ENCODE results near the gene TNFRSF9.
"Not testable (repeated sequence)": the region's sequence is repeated elsewhere in the genome, so short reads cannot be mapped to it uniquely, and the experiment has no call there.

TNFRSF9 gene

DNA sequence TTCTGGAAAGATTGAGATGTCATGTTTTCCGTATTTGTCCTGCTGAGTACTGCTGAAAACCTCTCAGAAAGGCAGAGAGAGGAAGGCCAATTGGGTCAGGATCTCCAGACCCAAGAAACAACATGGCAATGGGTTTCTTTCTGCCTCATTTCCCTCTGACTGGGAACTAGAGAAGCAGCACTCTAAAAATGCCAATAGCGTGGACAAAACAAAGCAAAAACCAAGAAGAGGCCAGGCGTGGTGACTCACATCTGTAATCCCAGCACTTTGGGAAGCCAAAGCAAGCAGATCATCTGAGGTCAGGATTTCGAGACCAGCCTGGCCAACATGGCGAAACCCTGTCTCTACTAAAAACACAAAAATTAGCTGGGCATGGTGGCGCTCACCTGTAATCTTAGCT, 18.3 kb downstream of the TNFRSF9 start:
- Histone ChIP-seq H3K36me3 (ENCODE audit: control insufficient read depth, insufficient read depth, low read length) (no peaks in the 10 kb centered on the region), H3K27me3 (ENCODE audit: control insufficient read depth, insufficient read depth, low read length, poor library complexity, severe bottlenecking) (no peaks in the 10 kb centered on the region), H3K27ac (ENCODE audit: insufficient read depth, low read depth, low read length, poor library complexity, severe bottlenecking) (no peak overlapping the region), H3K4me1 (ENCODE audit: control insufficient read depth, insufficient read depth, low read length) (no peaks in the 10 kb centered on the region), H3K9me3 (ENCODE audit: control insufficient read depth, low read length) (no peaks in the 10 kb centered on the region), H3K4me3 (ENCODE audit: insufficient read depth, low read depth, low read length) (no peak overlapping the region)
- WGBS, 2 experiments: 92 to 94% methylated on average over 6 of the region's 6 CpGs

DNA sequence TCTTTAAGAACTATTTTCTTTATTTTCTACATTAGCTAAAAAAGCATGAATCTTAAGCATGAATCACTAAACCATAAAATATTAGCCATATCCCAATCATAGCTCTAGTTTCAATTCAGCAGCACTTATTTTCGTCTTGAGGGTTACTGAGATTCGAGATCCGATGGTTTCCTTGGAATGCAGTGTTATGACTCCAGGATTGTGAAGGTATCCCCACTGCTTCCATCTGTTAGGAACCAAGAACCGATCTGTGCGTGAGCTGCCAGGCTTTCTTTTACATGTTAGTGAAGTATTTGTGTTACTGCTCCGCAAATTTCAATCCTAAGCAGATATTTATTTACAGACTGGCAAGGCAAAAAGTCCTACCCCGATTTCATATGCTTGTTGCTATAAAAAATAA, 18.8 kb downstream of the TNFRSF9 start:
- 92 to 93% methylated on average over 7 of the region's 7 CpGs for WGBS, 2 experiments
- no peaks in the 10 kb centered on the region for H3K4me1 ChIP-seq (ENCODE audit: control insufficient read depth, insufficient read depth, low read length)
- no peaks in the 10 kb centered on the region for H3K9me3 ChIP-seq (ENCODE audit: control insufficient read depth, low read length)
- no peaks in the 10 kb centered on the region for H3K36me3 ChIP-seq (ENCODE audit: control insufficient read depth, insufficient read depth, low read length)
- H3K27me3 ChIP-seq (ENCODE audit: control insufficient read depth, insufficient read depth, low read length, poor library complexity, severe bottlenecking): no peaks in the 10 kb centered on the region
- H3K4me3 ChIP-seq (ENCODE audit: insufficient read depth, low read depth, low read length): no peak overlapping the region
- no peak overlapping the region for H3K27ac ChIP-seq (ENCODE audit: insufficient read depth, low read depth, low read length, poor library complexity, severe bottlenecking)

DNA sequence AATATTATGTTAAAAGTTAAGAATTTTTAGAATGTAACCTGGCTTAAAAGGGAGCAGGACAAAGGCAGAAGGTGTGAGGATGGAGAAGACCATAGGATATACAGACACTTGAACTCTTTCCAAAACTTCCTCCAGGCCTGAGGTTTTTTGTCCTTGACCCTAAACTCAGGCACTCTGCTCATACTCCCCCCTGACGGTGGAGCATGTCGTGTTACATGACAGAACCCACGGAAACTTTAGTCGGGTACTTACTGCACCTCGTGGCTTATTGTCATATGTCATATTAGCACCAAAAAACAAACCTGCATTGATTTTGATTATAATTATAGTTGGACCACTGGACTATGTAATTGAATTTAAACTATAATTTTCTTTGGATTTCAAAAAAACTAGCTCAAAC, 20.8 kb downstream of the TNFRSF9 start:
- Histone ChIP-seq H3K4me3 (ENCODE audit: insufficient read depth, low read depth, low read length) (no peak overlapping the region), H3K9me3 (ENCODE audit: control insufficient read depth, low read length) (no peaks in the 10 kb centered on the region), H3K36me3 (ENCODE audit: control insufficient read depth, insufficient read depth, low read length) (no peaks in the 10 kb centered on the region), H3K27me3 (ENCODE audit: control insufficient read depth, insufficient read depth, low read length, poor library complexity, severe bottlenecking) (no peaks in the 10 kb centered on the region), H3K27ac (ENCODE audit: insufficient read depth, low read depth, low read length, poor library complexity, severe bottlenecking) (no peak overlapping the region), H3K4me1 (ENCODE audit: control insufficient read depth, insufficient read depth, low read length) (no peaks in the 10 kb centered on the region)
- 95 to 97% methylated on average over 5 of the region's 5 CpGs for WGBS, 2 experiments

DNA sequence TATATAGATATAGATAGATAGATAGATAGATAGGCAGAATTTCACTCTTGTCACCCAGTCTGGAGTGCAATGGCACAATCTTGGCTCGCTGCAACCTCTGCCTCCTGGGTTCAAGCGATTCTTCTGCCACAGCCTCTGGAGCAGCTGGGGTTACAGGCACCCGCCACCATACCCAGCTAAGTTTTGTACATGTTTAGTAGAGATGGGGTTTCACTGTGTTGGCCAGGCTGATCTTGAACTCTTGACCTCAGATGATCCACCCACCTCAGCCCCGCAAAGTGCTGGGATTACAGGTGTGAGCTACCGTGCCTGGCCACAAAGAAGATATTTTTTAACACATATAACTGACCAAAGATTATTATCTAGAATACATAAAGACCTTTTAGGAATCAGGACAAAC, 22.7 kb downstream of the TNFRSF9 start:
- H3K27ac ChIP-seq (ENCODE audit: insufficient read depth, low read depth, low read length, poor library complexity, severe bottlenecking); H3K36me3 ChIP-seq (ENCODE audit: control insufficient read depth, insufficient read depth, low read length); H3K4me1 ChIP-seq (ENCODE audit: control insufficient read depth, insufficient read depth, low read length); H3K9me3 ChIP-seq (ENCODE audit: control insufficient read depth, low read length); H3K4me3 ChIP-seq (ENCODE audit: insufficient read depth, low read depth, low read length); H3K27me3 ChIP-seq (ENCODE audit: control insufficient read depth, insufficient read depth, low read length, poor library complexity, severe bottlenecking): not testable (repeated sequence)
- WGBS, 2 experiments: 89 to 94% methylated on average over 5 of the region's 5 CpGs

DNA sequence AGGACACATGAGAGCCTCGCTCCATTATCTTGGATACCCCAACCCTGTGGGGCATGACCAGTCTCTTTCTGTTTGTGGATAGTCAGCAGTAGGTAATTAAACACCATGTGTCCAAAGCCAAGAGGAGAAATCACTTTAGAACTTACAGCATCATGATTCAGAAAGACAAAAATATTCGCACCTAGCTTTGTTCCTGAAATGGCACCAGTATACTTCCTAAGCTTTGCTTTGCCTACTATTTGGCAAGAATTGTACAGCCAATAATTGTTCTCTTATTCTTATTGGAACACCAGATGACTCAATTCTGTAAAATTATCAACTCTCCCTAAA, 24.2 kb downstream of the TNFRSF9 start:
- no peak overlapping the region for H3K27ac ChIP-seq (ENCODE audit: insufficient read depth, low read depth, low read length, poor library complexity, severe bottlenecking)
- 90 to 93% methylated on average over 2 of the region's 2 CpGs for WGBS, 2 experiments

DNA sequence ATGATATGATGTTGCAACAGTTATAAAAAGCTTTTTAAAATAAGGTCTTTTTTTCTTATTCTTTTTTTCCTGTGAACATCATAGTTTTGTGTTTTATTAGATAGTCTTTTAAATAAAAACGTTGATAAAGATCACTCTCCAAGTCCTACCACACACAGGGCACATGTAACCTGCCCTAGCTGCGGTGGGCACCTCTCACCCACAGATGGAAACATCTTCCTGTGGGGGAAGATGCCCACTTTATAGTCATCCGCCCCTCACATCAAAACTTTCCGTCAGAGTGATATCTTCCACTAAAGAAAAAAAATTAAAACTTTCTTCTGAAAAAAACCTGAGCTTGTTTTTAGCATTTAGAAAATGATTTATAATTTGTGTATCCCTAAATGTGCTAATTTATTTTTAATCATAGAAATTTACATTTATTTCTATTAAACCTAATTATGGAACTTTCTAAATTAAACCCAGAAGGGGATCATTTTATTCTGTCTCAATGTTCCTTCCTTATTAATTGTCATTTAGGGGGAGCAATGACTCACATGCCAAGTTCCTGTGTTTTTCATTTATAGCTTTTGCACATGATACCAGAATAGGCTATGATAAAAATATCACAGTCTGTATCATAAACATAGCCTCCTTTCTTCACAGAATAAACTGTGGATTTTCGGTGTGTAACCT, 24.7 kb downstream of the TNFRSF9 start:
- Histone ChIP-seq H3K27me3 (ENCODE audit: control insufficient read depth, insufficient read depth, low read length, poor library complexity, severe bottlenecking) (no peaks in the 10 kb centered on the region), H3K9me3 (ENCODE audit: control insufficient read depth, low read length) (no peaks in the 10 kb centered on the region), H3K27ac (ENCODE audit: insufficient read depth, low read depth, low read length, poor library complexity, severe bottlenecking) (no peak overlapping the region), H3K4me3 (ENCODE audit: insufficient read depth, low read depth, low read length) (no peak overlapping the region), H3K36me3 (ENCODE audit: control insufficient read depth, insufficient read depth, low read length) (no peaks in the 10 kb centered on the region), H3K4me1 (ENCODE audit: control insufficient read depth, insufficient read depth, low read length) (no peaks in the 10 kb centered on the region)
- WGBS, 2 experiments: 87 to 97% methylated on average over 5 of the region's 5 CpGs

More for the DNA sequence above, 24.2 kb downstream of the TNFRSF9 start:
- H3K27me3 ChIP-seq (ENCODE audit: control insufficient read depth, insufficient read depth, low read length, poor library complexity, severe bottlenecking): no peaks in the 10 kb centered on the region
- no peaks in the 10 kb centered on the region for H3K36me3 ChIP-seq (ENCODE audit: control insufficient read depth, insufficient read depth, low read length)
- no peak overlapping the region for H3K4me3 ChIP-seq (ENCODE audit: insufficient read depth, low read depth, low read length)
- no peaks in the 10 kb centered on the region for H3K9me3 ChIP-seq (ENCODE audit: control insufficient read depth, low read length)
- no peaks in the 10 kb centered on the region for H3K4me1 ChIP-seq (ENCODE audit: control insufficient read depth, insufficient read depth, low read length)

DNA sequence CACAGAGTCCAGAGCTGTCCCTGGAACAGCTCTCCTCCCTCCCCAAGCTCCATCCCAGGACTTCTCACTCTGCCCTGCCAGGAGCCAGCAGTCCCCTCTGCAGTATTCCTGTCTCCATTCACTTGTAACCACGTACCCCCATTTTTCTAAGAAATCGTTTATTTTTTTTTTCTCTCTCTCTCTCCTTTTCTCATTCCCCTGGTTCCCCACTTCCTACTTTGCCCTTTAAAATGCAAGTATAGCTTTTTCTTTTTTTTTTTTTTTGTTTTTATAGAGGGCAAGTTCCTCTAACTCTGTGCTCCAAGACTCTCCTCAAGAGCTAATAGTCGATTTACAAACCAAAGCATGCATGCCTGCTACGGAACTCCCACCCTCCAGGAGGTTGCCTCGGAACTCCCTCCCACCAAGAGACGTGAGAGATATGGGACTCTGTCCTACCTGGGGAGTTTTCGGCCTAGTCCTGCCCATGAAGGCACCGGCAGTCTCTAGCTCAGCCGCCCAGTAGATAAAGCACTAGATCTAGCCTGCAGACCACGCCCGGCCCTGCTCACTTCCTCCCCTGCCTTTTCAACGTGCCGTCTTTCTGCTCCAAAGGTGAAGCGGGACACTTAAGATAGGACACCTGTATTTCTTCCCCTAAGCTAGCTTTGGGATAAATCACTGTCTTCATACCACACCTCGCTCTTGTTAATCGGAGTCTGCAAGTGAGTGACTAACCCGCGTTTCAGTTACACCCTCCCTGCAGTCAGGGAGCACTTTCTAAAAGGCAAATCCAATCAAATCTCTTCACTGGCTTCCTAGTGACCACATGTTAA, 27.7 kb downstream of the TNFRSF9 start:
- Histone ChIP-seq H3K9me3 (ENCODE audit: control insufficient read depth, low read length) (no peaks in the 10 kb centered on the region), H3K27ac (ENCODE audit: insufficient read depth, low read depth, low read length, poor library complexity, severe bottlenecking) (no peak overlapping the region), H3K36me3 (ENCODE audit: control insufficient read depth, insufficient read depth, low read length) (no peaks in the 10 kb centered on the region), H3K4me3 (ENCODE audit: insufficient read depth, low read depth, low read length) (no peak overlapping the region), H3K4me1 (ENCODE audit: control insufficient read depth, insufficient read depth, low read length) (no peaks in the 10 kb centered on the region), H3K27me3 (ENCODE audit: control insufficient read depth, insufficient read depth, low read length, poor library complexity, severe bottlenecking) (no peaks in the 10 kb centered on the region)
- 61 to 67% methylated on average over 18 of the region's 18 CpGs for WGBS, 2 experiments

DNA sequence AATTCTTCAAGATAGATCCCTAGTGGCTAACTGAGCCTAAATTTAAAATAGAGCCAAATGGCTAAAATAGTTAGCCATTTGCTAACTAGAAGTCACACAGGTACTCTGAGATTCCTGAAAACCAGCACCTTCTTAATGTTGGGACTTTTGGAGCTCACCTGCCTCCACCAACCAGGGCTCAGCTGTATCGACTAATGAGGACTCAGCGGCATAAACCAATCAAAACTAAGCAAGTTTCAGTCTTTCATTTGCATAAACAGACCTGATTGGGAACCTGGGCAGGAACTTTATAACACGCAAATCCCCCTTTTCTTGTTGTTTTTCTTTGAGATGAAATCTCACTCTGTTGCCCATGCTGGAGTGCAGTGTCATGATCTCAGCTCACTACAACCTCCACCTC, 28.5 kb downstream of the TNFRSF9 start:
- H3K27me3 ChIP-seq (ENCODE audit: control insufficient read depth, insufficient read depth, low read length, poor library complexity, severe bottlenecking): no peaks in the 10 kb centered on the region

DNA sequence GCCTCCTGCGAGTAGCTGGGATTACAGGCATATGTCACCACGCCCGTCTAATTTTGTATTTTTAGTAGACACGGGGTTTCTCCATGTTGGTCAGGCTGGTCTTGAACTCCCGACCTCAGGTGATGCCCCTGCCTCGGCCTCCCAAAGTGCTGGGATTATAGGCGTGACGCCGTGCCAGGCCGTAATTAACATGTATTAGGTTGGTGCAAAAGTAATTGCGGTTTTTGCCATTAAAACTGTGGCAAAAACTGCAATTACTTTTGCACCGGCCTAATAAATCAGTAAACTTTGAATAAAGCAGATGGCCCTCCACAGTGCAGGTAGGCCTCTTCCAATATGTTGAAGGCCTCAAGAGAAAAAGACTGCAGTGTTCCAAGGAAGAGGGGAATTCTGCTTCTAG, 35.4 kb downstream of the TNFRSF9 start:
- Histone ChIP-seq H3K4me3 (ENCODE audit: insufficient read depth, low read depth, low read length) (no peak overlapping the region), H3K4me1 (ENCODE audit: control insufficient read depth, insufficient read depth, low read length) (no peaks in the 10 kb centered on the region)
- 84 to 86% methylated on average over 12 of the region's 12 CpGs for WGBS, 2 experiments

More for the DNA sequence above, 28.5 kb downstream of the TNFRSF9 start:
- Histone ChIP-seq H3K9me3 (ENCODE audit: control insufficient read depth, low read length) (no peaks in the 10 kb centered on the region), H3K36me3 (ENCODE audit: control insufficient read depth, insufficient read depth, low read length) (no peaks in the 10 kb centered on the region), H3K27ac (ENCODE audit: insufficient read depth, low read depth, low read length, poor library complexity, severe bottlenecking) (no peak overlapping the region), H3K4me3 (ENCODE audit: insufficient read depth, low read depth, low read length) (no peak overlapping the region), H3K4me1 (ENCODE audit: control insufficient read depth, insufficient read depth, low read length) (no peaks in the 10 kb centered on the region)
- 87 to 93% methylated on average over 3 of the region's 3 CpGs for WGBS, 2 experiments

DNA sequence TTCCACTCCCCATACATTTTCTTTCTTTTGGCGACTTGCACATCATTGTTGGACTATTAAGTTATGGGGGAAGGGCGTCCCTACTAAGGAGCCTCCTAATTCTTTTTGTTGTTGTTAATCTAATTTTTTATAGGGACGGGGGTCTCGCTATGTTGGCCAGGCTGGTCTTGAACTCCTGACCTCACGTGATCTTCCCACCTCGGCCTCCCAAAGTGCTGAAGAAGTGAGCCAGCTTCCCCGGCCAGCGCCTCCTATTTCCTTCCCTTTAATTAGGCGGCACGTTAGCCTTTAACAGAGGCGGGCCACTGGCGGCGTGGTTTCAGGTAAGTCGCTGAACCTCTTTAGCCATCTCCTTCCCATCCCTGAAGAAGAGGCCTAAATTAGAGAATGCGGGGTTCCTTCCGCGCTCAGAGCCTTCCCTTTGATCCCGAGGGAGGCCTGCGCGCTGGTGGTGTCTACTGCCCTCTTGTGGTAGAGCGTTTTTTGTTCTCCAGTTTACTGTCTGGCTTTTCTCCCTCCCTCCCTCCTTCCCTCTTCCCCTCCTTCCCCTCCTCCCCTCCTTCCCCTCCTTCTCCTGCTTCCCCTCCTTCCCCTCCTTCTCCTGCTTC, 38.1 kb downstream of the TNFRSF9 start:
- Histone ChIP-seq H3K9me3 (ENCODE audit: control insufficient read depth, low read length) (no peaks in the 10 kb centered on the region), H3K27me3 (ENCODE audit: control insufficient read depth, insufficient read depth, low read length, poor library complexity, severe bottlenecking) (no peaks in the 10 kb centered on the region), H3K27ac (ENCODE audit: insufficient read depth, low read depth, low read length, poor library complexity, severe bottlenecking) (no peak overlapping the region), H3K36me3 (ENCODE audit: control insufficient read depth, insufficient read depth, low read length) (no peaks in the 10 kb centered on the region), H3K4me1 (ENCODE audit: control insufficient read depth, insufficient read depth, low read length) (no peaks in the 10 kb centered on the region), H3K4me3 (ENCODE audit: insufficient read depth, low read depth, low read length) (no peak overlapping the region)
- 36 to 37% methylated on average over 21 of the region's 21 CpGs for WGBS, 2 experiments

More for the DNA sequence above, 35.4 kb downstream of the TNFRSF9 start:
- no peaks in the 10 kb centered on the region for H3K36me3 ChIP-seq (ENCODE audit: control insufficient read depth, insufficient read depth, low read length)
- H3K27me3 ChIP-seq (ENCODE audit: control insufficient read depth, insufficient read depth, low read length, poor library complexity, severe bottlenecking): no peaks in the 10 kb centered on the region
- H3K27ac ChIP-seq (ENCODE audit: insufficient read depth, low read depth, low read length, poor library complexity, severe bottlenecking): no peak overlapping the region
- no peaks in the 10 kb centered on the region for H3K9me3 ChIP-seq (ENCODE audit: control insufficient read depth, low read length)

All from ectodermal cell (in vitro differentiated cells).